Endothelial cell (in vitro differentiated cells): Measurements from ENCODE around the gene TEX48. TPM values are rescaled to one million over a fixed set of nuclear protein-coding genes. Genes with fewer than 3 reads are reported as not detected.

ENCODE experiments used
- DNase-seq: peaks from one replicate; pipeline ENCODE4 v3.0.0; 2021; ENCODE audit warnings: low spot score
- H3K27ac Mint-ChIP-seq: one replicate; pipeline ENCODE4 v1.8.0; 2021; ENCODE audit warnings: mixed read lengths, inconsistent platforms; ENCODE audit not compliant: unreplicated experiment
- H3K27me3 Mint-ChIP-seq: one replicate; pipeline ENCODE4 v1.8.0; 2021; ENCODE audit warnings: mild to moderate bottlenecking, moderate library complexity, mixed read lengths, inconsistent platforms; ENCODE audit not compliant: unreplicated experiment
- H3K36me3 Mint-ChIP-seq: one replicate; pipeline ENCODE4 v1.8.0; 2021; ENCODE audit warnings: mild to moderate bottlenecking, low read depth, mixed read lengths, inconsistent platforms; ENCODE audit not compliant: unreplicated experiment
- H3K4me1 Mint-ChIP-seq: one replicate; pipeline ENCODE4 v1.8.0; 2021; ENCODE audit warnings: mild to moderate bottlenecking, mixed read lengths, inconsistent platforms; ENCODE audit not compliant: unreplicated experiment
- H3K4me3 Mint-ChIP-seq: one replicate; pipeline ENCODE4 v1.8.0; 2021; ENCODE audit warnings: mild to moderate bottlenecking, mixed read lengths, inconsistent platforms; ENCODE audit not compliant: unreplicated experiment
- H3K9me3 Mint-ChIP-seq: one replicate; pipeline ENCODE4 v1.8.0; 2021; ENCODE audit warnings: mixed read lengths, inconsistent platforms; ENCODE audit not compliant: unreplicated experiment
- CTCF ChIP-seq: fragments of 200-600 bp; sonication (generic); IDR thresholded peaks from one replicate; pipeline ENCODE4 v1.5.0; 2021; ENCODE audit warnings: antibody characterized with exemption; ENCODE audit not compliant: unreplicated experiment
- total RNA-seq: library from RNA; stranded (reverse); fragmentation: NEBNext Ultra II Directional; extraction: Animal tissue kit (Norgen Biotek cat#: 25700); gene quantifications from one replicate; pipeline ENCODE4 v1.2.1, GENCODE V29; 2021; ENCODE audit not compliant: unreplicated experiment

TEX48 gene
- total RNA-seq, 1 donor from 2014 or later: not detected

GRCh38 chr9:114638404-114638803, 43.6 kb downstream of the TEX48 start:
- Mint-ChIP-seq H3K4me1 (no peaks in the 10 kb centered on the region), H3K4me3 (no peak overlapping the region), H3K27me3 (peaks cover 1% of the 10 kb centered on the region), H3K36me3 (peaks cover 3% of the 10 kb centered on the region), H3K27ac (no peak overlapping the region), H3K9me3 (no peaks in the 10 kb centered on the region)
- TF ChIP-seq CTCF: no peak
- no peak for DNase-seq

DNA sequence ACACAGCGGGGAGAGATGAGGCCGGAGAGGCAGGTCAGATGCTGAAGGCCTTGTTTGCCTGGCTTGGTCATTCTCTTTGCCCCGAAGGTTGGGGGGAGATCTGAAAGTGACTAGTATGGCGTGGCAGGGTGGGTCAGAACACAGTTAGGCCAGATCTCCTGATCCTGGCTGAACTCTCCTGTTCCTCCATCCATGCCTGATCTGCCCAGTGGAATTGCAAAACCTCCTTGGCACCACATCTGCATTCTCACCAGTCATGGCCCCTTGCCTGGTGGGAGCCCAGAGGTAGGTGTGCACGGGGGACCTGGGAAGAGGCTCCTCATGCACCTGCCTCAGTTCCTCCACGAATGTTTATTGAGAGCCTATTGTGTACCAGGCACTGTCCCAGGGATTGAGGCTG, 47.6 kb downstream of the TEX48 start:
- Mint-ChIP-seq H3K36me3 (peaks cover 3% of the 10 kb centered on the region), H3K27ac (no peak overlapping the region), H3K4me3 (no peak overlapping the region), H3K9me3 (no peaks in the 10 kb centered on the region), H3K27me3 (no peaks in the 10 kb centered on the region), H3K4me1 (no peaks in the 10 kb centered on the region)
- no peak for DNase-seq
- TF ChIP-seq CTCF: no peak

DNA sequence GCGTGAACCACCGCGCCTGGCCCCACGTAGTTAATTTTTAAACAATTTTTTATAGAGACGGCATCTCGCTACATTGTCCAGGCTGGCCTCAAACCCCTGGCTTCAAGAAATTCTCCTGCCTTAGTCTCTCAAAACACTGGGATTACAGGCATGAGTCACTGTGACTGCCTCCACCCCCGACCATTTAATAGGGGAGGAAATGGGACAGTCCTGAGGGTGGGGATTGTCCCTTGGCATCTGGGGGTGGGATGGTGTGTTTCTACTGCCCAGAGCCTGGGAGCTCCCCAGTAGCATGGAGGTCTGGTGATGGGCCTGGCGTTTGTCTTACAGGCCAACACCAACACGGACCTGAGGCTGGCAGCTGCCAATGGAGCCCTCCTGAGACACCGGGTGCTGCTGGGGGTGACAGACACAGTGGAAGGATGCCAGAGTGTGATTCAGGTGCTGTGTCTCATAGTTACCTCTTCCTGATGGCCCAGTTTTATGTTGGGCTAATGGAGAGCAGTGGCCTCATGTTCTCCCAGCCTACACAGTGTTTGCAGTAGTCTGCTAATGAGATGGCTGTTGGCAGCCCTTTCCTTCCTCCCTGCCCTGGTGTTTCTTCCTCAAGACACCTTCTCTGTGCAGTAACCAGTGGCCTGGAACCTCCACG, 48.4 kb downstream of the TEX48 start:
- Mint-ChIP-seq H3K4me1 (peaks cover 2% of the 10 kb centered on the region), H3K27me3 (no peaks in the 10 kb centered on the region), H3K27ac (no peak overlapping the region), H3K4me3 (no peak overlapping the region), H3K36me3 (peaks cover 3% of the 10 kb centered on the region), H3K9me3 (no peaks in the 10 kb centered on the region)
- TF ChIP-seq CTCF: no peak
- DNase-seq: no peak

- Mint-ChIP-seq H3K4me3 (no peak overlapping the region), H3K9me3 (no peaks in the 10 kb centered on the region), H3K27me3 (no peaks in the 10 kb centered on the region), H3K27ac (no peak overlapping the region), H3K36me3 (peaks cover 3% of the 10 kb centered on the region), H3K4me1 (peaks cover 8% of the 10 kb centered on the region)
- TF ChIP-seq CTCF: no peak
- no peak for DNase-seq
These were observed 50.8 kb downstream of the TEX48 start for GRCh38 chr9:114631166-114631565.

DNA sequence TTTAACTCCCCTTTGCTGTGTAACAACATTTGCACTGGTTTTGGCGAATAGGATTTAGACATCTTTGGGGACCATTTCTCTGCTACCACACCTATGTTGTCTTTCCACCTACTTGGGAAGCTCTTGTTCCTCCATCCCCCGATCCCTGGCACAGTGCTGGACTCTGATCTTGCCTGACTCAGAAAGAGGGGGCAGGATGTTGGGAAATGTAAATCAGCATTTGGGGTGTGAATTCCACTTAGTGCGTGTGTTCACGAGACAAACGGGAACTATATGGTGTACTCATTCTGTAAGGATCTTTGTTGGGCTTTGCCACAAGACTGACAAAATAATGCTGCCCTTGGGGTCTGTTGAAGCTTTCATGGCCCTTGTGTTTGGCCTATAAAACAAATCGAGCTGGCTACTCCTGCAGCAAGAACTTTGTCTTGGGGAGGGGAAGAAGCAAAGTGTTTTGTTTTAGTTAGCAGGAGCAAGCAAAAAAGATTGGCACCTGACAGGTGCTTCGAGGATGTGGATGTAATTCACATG, 52.4 kb downstream of the TEX48 start:
- Mint-ChIP-seq H3K4me1 (peaks cover 8% of the 10 kb centered on the region), H3K4me3 (no peak overlapping the region), H3K36me3 (peaks cover 1% of the 10 kb centered on the region), H3K9me3 (no peaks in the 10 kb centered on the region), H3K27ac (no peak overlapping the region), H3K27me3 (no peaks in the 10 kb centered on the region)
- DNase-seq: no peak
- TF ChIP-seq CTCF: no peak
